Calu3 (cell line): Measurements from ENCODE around the gene TMEM178B. TPM values are rescaled to one million over a fixed set of nuclear protein-coding genes. Genes with fewer than 3 reads are reported as not detected.

Experiments used
- BruUV-seq: library from RNA; stranded (reverse); fragments of 400-500 nt; replicated peaks from 2 replicates; lab custom pipeline; 2021; lab: Mats Ljungman, UMichigan
- CTCF ChIA-PET: fragments of 300-600 bp; sonication (Branson Sonifier 250); formaldehyde crosslinking; loops from one replicate; lab custom pipeline; 2022; ENCODE audit warnings: antibody characterized with exemption; lab: Charles Lee
- DNase-seq: peaks from one replicate; pipeline ENCODE4 v3.0.0; 2022
- H3K27ac Mint-ChIP-seq: one replicate; pipeline ENCODE4 v1.8.0; 2022; ENCODE audit warnings: mixed read lengths; ENCODE audit not compliant: unreplicated experiment
- H3K27me3 Mint-ChIP-seq: one replicate; pipeline ENCODE4 v1.8.0; 2022; ENCODE audit warnings: mixed read lengths; ENCODE audit not compliant: unreplicated experiment
- H3K36me3 Mint-ChIP-seq: one replicate; pipeline ENCODE4 v1.8.0; 2022; ENCODE audit warnings: mild to moderate bottlenecking, moderate library complexity, mixed read lengths; ENCODE audit not compliant: insufficient read depth, unreplicated experiment
- H3K4me1 Mint-ChIP-seq: one replicate; pipeline ENCODE4 v1.8.0; 2022; ENCODE audit warnings: mild to moderate bottlenecking, low read depth, mixed read lengths; ENCODE audit not compliant: unreplicated experiment
- H3K4me3 Mint-ChIP-seq: one replicate; pipeline ENCODE4 v1.8.0; 2022; ENCODE audit warnings: mild to moderate bottlenecking, low read depth, moderate library complexity, mixed read lengths; ENCODE audit not compliant: unreplicated experiment
- H3K9me3 Mint-ChIP-seq: one replicate; pipeline ENCODE4 v1.8.0; 2022; ENCODE audit warnings: low read depth, mixed read lengths; ENCODE audit not compliant: unreplicated experiment
- CTCF ChIP-seq: fragments of 200-600 bp; IDR thresholded peaks from one replicate; pipeline ENCODE4 v1.8.0; 2022; ENCODE audit warnings: antibody characterized with exemption; ENCODE audit not compliant: unreplicated experiment
- intact Hi-C: fragments of 100-400 bp; cut with micrococcal nuclease; formaldehyde crosslinking; loops from one replicate; pipeline ENCODE4 v1.10.0; 2022; ENCODE audit not compliant: unreplicated experiment
- total RNA-seq: library from RNA; stranded (reverse); gene quantifications from 2 replicates; pipeline ENCODE4 v1.2.3, GENCODE V29; 2022

Gene TMEM178B
- total RNA-seq, 1 experiment from 2014 or later = 1.5 TPM

- intact Hi-C loops = no loop called here
- Mint-ChIP-seq H3K9me3 (no peaks in the 10 kb centered on the region), H3K36me3 (no peaks in the 10 kb centered on the region), H3K4me3 (no peak overlapping the region), H3K4me1 (no peaks in the 10 kb centered on the region), H3K27ac (no peak overlapping the region), H3K27me3 (no peaks in the 10 kb centered on the region)
- TF ChIP-seq CTCF = no peak
- DNase-seq = no peak
- CTCF ChIA-PET = no interaction called here
- BruUV-seq = no TSS peak
Measured at GRCh38 chr7:141244435-141244834, 170.6 kb downstream of the TMEM178B start.

GRCh38 chr7:141246426-141246825 lies 172.6 kb downstream of the TMEM178B start:
- intact Hi-C loops = no loop called here
- BruUV-seq = no TSS peak
- TF ChIP-seq CTCF = no peak
- no peaks in the 10 kb centered on the region for H3K36me3 Mint-ChIP-seq
- DNase-seq = no peak
- H3K27ac Mint-ChIP-seq = no peak overlapping the region
- no peak overlapping the region for H3K4me3 Mint-ChIP-seq
- H3K9me3 Mint-ChIP-seq = no peaks in the 10 kb centered on the region
- H3K4me1 Mint-ChIP-seq = no peaks in the 10 kb centered on the region
- CTCF ChIA-PET = no interaction called here
- no peaks in the 10 kb centered on the region for H3K27me3 Mint-ChIP-seq

GRCh38 chr7:141251180-141251579 lies 177.3 kb downstream of the TMEM178B start:
- TF ChIP-seq CTCF = no peak
- H3K36me3 Mint-ChIP-seq = no peaks in the 10 kb centered on the region
- BruUV-seq = no TSS peak
- no peak for DNase-seq
- H3K9me3 Mint-ChIP-seq = peaks cover 6% of the 10 kb centered on the region
- H3K4me3 Mint-ChIP-seq = no peak overlapping the region
- CTCF ChIA-PET = no interaction called here
- no peak overlapping the region for H3K27ac Mint-ChIP-seq
- intact Hi-C loops = no loop called here
- H3K27me3 Mint-ChIP-seq = no peaks in the 10 kb centered on the region
- H3K4me1 Mint-ChIP-seq = no peaks in the 10 kb centered on the region

- H3K27ac Mint-ChIP-seq = no peak overlapping the region
- CTCF ChIA-PET = no interaction called here
- no TSS peak for BruUV-seq
- DNase-seq = no peak
- H3K27me3 Mint-ChIP-seq = no peaks in the 10 kb centered on the region
- H3K4me3 Mint-ChIP-seq = no peak overlapping the region
- no peak for TF ChIP-seq CTCF
- H3K9me3 Mint-ChIP-seq = peaks cover 6% of the 10 kb centered on the region
- no peaks in the 10 kb centered on the region for H3K36me3 Mint-ChIP-seq
- H3K4me1 Mint-ChIP-seq = no peaks in the 10 kb centered on the region
- intact Hi-C loops = no loop called here
Measured at GRCh38 chr7:141251957-141252356, 178.1 kb downstream of the TMEM178B start.
